Measurements from ENCODE around the gene FMNL3.

- TF ChIP-seq TCF12 (IDR thresholded peaks at IDR 0.05; ENCODE audit: low read depth) (no peak), EP300 (IDR thresholded peaks at IDR 0.05; ENCODE audit: borderline replicate concordance) (no peak), TAF1 (IDR thresholded peaks at IDR 0.05; ENCODE audit: low read depth) (no peak), YY1 (IDR thresholded peaks at IDR 0.05; ENCODE audit: low read depth) (no peak), TEAD4 (IDR thresholded peaks at IDR 0.05) (no peak), RAD21 (IDR thresholded peaks at IDR 0.05; ENCODE audit: low read depth) (no peak), FOXM1 (IDR thresholded peaks at IDR 0.05; ENCODE audit: borderline replicate concordance, low read depth) (no peak), USF1 (IDR thresholded peaks at IDR 0.05) (no peak)
These were observed 95.0 kb downstream of the FMNL3 start for GRCh38 chr12:49612210-49612609.

Measured in Ishikawa (cell line).